GM21529 (cell line): ENCODE measurements around the gene SAP25.
"Not testable (repeated sequence)": the region's sequence is repeated elsewhere in the genome, so short reads cannot be mapped to it uniquely, and the experiment has no call there.

Source experiments
- ATAC-seq: cut with Tn5 transposase; IDR thresholded peaks from one replicate; pipeline ENCODE4 v1.9.1; 2021; ENCODE audit not compliant: unreplicated experiment

Gene SAP25

DNA sequence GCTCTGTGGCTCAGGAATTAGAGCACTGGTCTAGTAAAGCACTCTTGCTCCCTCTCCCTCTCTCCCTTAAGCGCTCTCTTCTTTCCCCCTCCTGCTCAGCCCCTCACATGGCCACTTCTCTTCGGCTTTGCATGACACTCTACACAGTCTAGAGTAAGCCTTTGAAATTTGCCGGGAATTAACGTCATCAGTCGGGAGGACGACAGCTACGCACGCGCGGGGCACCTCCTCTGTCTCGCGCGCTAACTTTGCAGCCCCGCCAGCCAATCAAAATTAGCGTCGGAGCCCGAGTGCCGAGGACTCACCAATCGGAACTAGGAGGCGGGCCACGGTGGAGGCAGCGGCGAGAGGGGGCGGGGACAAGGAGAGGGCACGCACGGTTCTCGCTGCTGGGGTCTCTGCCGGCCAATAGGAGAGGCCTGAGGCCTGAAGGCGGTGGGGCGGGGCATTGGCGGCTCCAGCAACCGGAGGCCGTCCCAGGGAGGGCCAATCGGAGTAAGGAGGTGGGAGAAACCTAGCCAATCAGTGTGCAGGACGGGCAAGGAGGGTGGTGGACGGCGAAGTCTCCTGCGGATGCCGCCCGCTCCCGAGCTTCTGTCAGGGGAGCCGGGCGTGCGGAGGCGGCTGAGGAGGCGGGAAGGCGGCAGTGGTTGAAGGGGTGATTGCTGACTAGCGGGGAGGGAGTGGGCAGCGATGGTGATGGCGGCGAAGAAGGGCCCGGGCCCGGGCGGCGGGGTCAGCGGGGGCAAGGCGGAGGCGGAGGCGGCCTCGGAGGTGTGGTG is 34.9 kb downstream of the SAP25 start, which contains the start of gene AGFG2:
TSS of gene AGFG2 (plus strand) at position 550 of the 782 bp plus-strand sequence. CDS start at position 694, 144 bp downstream.
- peak; percentile 92 for ATAC-seq

DNA sequence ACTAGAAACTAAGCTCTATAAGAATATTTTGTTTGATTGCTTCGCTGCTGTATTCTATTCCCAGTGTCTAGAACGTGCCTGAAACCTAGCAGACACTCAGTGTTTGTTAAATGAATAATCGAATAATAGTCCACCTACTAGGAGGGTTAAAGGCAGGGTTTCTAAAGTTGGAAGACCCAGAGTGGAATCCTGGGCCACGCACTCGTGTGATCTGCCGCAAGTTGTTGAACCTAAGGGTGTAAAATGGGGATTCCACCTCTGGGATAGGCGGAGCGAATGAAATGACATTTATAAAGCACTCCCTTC is 35.4 kb downstream of the SAP25 start:
- ATAC-seq: no peak

DNA sequence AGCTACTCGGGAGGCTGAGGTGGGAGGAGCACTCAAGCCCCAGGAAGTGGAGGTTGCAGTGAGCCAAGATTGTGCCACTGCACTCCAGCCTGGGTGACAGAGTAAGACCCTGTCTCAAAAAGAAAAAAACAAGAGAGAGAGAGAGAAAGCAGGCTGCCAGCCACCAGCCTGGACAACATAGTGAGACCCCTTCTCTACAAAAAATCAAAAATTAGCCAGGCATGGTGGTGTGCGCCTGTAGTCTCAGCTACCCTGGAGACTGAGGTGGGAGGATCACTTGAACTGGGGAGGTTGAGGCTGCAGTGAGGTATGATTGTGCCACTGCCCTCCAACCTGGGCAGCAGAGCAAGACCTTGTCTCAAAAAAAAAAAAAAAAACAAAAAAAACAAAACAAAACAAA is 37.0 kb downstream of the SAP25 start:
- not testable (repeated sequence) for ATAC-seq

DNA sequence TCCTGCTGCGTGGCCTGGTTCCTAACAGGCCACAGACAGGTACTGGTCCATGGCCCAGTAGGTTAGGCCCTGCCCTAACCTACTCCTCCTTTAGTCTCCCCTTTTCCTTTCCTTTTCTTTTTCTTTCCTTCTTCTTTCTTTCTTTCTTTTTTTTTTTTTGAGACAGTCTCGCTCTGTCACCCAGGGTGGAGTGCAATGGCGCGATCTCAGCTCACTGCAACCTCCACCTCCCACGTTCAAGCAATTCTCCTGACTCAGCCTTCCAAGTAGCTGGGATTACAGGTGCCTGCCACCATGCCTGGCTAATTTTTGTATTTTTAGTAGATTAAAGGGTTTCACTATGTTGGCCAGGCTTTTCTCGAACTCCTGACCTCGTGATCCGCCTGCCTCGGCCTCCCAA is 37.7 kb downstream of the SAP25 start:
- not testable (repeated sequence) for ATAC-seq

DNA sequence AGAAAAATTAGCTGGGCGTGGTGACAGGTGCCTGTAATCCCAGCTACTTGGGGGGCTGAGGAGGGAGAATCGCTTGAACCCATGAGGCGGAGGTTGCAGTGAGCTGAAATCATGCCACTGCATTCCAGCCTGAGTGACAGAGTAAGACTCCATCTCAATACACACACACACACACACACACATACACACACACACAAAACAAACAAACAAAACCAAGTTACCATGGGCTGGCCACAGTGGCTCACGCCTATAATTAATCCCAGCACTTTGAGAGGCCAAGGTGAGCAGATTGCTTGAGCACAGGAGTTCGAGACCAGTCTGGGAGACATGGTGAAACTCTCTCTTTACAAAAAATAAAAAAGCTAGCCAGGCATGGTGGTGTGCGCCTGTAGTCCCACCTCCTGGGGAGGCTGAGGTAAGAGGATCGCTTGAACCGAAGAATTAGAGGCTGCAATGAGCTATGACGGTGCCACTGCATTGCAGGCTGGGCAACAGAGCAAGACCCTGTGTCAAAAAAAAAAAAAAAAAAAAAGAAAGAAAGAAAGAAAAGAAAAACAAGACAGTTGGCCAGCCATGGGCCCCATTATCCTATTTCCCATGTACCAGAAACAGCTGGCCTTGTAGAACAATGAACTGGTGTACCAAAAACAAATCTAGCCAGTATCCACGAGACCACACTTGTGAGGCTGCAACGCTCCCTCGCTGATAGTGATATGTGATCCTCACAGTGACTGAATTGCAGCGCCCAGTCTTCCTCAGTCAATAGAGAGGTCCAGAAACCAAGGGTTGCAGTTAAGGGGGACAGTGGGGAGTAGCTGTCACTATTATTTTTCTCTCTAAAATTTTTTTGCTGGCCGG is 41.3 kb downstream of the SAP25 start:
- ATAC-seq: no peak

DNA sequence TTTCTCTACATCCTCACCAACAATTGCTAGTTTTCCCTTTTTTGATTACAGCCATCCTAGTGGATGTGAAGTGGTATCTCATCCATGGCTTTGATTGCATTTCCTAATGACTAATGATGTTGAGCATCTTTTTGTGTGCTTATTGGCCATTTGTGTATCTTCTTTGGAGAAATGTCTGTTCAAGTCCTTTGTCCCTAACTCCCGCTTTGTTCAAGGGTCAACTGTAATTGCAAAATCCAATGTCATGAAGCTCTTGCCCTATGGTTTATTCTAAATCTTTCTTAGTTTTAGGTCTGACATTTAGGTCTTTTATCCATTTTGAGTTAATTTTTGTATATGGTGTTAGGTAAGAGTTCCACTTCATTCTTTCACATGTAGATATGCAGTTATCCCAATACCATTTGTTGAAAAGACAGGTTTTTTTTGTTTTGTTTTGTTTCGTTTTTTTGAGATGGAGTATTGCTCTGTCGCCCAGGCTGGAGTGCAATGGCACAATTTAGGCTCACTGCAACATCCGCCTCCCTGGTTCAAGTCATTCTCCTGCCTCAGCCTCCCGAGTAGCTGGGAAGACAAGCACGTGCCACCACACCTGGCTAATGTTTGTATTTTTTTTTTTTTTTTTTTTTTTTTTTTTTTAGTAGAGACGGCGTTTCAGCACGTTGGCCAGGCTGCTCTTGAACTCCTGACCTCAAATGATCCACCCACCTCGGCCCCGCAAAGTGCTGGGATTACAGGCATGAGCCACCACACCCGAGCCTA is 45.4 kb downstream of the SAP25 start:
- not testable (repeated sequence) for ATAC-seq

DNA sequence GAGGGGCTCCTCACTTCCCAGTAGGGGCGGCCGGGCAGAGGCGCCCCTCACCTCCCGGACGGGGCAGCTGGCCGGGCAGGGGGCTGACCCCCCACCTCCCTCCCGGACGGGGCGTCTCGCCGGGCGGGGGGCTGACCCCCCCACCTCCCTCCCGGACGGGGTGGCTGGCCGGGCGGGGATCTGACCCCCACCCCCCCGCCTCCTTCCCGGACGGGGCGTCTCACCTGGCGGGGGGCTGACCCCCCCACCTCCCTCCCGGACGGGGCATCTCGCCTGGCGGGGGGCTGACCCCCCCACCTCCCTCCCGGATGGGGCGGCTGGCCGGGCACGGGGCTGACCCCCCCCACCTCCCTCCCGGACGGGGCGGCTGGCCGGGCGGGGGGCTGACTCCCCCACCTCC is 50.5 kb downstream of the SAP25 start:
- not testable (repeated sequence) for ATAC-seq
